ENCODE results near the gene ALPK3.

The ALPK3 gene

DNA sequence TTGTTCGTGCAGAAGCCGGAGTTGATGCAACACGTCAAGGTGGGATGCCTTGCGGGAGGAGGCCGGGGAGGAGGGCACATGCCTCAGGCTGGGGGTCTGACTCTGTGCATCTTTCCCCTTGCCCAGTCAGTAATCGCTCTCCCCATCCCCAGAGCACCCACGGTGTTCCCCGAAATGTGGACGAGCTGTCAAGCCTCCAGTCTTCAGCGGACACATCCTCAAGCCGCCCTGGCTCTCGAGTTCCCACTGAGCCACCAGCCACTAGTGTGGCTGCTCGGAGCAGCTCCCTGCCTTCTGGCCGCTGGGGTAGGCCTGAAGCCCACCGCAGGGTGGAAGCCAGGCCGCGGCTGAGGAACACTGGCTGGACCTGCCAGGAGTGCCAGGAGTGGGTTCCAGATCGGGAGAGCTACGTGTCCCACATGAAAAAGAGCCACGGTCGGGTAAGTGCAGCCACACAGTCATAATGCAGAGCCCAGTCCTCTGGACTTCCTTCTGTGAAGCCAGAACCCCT lies 18.7 kb upstream of the ALPK3 start:
- DNase-seq: no peak

GRCh38 chr15:84799511-84800187 lies 17.5 kb upstream of the ALPK3 start:
- DNase-seq: no peak

DNA sequence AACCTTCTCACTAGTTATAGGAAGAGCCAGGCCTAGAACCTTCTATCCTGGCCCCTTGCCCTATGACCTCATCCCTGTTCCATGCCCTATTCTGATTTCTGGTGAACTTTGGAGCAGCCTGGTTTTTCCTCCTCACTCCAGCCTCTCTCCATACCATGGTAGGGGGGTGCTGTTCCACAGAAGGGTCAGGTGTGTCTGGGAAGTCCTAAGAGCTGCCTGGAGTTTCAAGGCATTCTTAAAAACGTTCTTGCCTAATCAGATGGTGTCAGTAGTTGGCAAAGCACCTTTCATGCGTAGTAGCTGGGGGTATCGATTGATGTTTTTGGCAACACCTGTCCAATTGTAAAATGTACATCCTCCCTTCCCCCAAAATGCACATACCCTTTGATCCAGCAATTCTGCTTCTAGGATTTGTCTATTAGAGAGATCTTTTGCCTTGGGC lies 16.8 kb upstream of the ALPK3 start:
- DNase-seq: no peak

GRCh38 chr15:84804005-84804900 lies 12.9 kb upstream of the ALPK3 start:
- no peak for DNase-seq

DNA sequence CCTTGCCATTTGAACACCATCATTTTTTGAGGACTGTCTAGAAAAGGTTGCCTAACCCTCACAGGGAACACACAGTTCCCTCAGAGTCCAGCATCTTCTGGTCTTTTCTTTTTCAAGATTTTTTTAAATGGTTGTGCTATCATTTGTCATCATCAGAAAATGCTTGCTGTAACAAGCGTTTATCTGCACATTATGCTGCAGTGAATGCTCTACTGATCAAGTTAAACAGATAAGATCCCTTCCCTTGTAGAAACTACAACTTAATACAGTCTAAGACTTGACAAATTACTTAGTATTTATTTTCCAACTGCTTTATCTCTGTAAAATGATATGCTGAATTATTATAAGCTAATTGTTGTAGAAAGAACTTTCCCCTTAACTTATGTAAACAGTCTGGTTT lies 11.9 kb upstream of the ALPK3 start:
- no peak for DNase-seq

- DNase-seq: no peak
Measured at GRCh38 chr15:84807228-84807627, 9.9 kb upstream of the ALPK3 start.

GRCh38 chr15:84810073-84810840 lies 6.9 kb upstream of the ALPK3 start:
- DNase-seq: no peak

DNA sequence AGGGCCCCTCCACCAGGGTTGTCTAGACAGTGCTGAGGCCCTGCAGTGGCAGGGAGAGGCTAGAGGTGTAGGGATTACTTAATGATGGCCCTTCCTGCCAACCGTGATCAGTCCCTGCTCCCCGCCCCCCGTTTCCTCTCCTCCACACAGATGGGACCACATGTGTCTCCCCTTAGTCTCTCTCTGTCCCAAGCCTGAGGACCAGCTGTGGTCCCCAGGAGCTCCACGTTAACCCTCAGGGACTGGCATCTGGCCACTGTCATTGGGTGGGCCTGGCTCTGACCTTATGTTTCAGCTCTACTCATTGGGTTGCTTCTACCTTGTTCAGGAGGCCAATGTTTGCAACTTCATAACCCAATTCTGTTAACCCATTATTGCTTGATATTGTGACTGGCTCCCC lies 6.0 kb upstream of the ALPK3 start:
- DNase-seq: no peak

DNA sequence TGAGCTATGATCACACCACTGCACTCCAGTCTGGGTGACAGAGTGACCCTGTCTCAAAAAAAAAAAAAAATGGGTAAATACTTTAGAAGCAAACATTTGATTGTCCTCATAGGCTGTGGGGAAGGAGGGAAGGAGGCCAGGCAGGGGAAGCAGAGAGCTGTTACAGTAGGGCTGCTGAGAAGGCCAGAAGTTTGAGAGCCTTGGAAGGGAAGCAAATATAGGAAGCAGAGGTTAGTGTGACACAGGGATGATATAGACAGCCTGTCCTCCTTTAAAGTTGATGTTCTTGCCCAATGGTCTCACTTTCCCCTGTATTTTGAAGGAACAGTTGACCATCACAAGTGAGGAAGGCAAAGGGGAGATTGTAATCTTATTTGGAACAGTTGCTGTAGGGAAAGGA lies 5.3 kb upstream of the ALPK3 start:
- DNase-seq: no peak

DNA sequence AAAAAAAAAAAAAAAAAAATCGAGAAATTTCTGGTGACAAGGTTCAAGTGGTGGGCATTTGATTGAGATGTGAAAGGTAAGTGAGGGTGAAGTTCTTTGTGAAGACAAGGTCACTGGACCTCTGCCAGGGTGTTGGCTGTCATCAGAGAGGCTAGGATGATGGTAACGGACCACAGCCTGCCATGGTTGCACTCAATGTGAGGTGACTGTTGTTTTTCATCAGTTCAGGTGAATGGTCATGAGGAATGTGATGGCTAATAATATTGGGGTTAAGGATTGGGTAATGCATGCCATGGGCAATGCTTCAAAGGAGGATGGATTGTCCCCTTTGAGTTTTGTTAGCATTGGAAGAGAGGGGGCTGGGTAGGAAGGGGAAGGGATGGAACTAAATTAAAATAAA lies 4.3 kb upstream of the ALPK3 start:
- DNase-seq: no peak

- DNase-seq: no peak
Measured at GRCh38 chr15:84813435-84813834, 3.7 kb upstream of the ALPK3 start.

DNA sequence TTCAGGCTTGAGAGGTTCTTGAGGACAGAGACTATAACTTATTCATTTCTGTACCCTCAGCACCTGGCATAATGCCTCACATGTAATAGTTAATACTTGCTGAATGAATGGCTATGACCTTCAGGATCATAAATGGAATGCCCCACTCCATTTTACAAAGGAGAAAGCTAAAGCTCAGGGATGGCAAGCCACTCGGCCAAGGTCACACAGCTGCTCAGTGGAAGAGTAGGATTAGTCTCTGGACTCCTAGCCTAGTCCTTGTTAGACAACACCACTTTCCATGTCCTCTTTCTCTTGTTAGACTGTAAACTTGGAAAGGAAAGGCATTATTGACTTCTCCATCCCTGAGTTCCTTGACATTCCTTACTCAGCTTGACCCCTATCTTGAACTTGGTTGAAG lies 3.2 kb upstream of the ALPK3 start:
- no peak for DNase-seq

GRCh38 chr15:84814916-84815315 lies 2.2 kb upstream of the ALPK3 start:
- DNase-seq: no peak

GRCh38 chr15:84817466-84818081 lies 418 bp downstream of the ALPK3 start:
- DNase-seq: peak in 1 of 2 experiments; percentile 41

DNA sequence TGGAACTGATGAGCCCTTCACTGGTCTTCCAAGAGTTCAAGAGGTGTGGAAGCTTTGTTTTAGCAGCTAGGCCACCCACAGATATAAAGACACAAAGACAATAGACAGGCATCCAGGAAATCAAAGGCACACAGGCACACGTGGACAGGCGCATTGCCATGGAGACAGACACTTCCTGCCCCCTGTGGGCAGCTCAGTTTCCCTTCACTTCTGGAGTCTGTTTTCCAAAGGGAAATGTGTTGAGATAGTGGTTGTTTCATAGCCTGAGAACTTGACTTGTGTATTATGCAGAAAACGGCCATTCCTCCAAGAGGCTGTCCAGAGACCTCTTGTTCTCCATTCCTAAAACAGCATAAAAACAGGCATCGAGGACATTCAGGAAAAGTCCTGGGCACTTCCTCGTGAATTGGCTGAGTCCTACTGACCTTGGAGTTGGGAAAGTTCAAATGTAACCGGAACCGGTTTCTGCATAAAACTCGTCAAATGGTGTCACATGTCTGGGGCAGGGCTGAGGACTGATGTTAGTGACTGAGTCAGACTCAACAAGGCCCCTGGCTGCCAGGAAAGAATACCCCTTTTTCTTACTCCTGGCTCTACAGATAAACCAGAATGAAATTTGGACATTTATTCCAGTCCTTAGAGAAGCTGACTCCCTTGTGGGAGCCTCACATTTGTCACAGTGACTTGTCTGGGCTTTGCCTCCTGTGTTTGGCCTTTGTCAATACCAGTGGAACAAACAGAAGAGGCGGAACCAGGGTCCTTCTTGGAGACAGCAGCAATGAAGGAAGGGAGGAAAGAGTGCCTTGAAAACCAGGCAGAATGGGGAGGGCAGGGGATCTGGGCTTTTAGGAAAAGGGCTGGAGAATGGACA lies 1.3 kb downstream of the ALPK3 start:
- DNase-seq: peak; percentile 48 to 76

GRCh38 chr15:84819291-84819768 lies 2.2 kb downstream of the ALPK3 start:
- no peak for DNase-seq

GRCh38 chr15:84819791-84820190 lies 2.6 kb downstream of the ALPK3 start:
- DNase-seq: no peak

DNA sequence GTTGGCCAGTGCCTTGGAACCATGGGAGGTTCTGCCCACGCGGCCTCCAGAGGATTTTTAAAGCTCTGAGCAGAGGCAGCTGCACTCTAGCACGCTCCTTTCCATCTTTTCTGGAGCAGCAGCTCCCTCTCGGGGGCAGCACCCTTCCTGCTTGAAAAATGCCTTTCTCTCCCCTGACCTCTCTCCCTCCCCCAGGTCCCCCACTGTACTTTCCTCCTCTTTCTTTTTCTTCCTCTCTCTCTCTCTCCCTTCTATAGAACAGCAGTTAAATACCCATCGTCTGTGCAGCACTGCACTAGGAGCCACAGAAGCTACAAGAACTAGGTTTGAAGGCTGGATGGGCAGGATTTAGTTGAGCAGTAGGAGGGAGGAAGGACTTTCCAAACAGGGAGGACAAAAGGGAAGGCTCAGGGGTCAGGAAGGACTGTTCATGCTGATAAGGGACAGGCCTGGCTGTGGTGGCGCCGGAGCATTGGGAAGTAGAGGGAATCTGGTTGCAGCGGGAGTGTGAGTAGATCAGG lies 4.4 kb downstream of the ALPK3 start:
- DNase-seq: no peak

- DNase-seq: no peak
Measured at GRCh38 chr15:84822653-84823281, 5.6 kb downstream of the ALPK3 start.

GRCh38 chr15:84823282-84823878 lies 6.2 kb downstream of the ALPK3 start:
- no peak for DNase-seq
